NCI-H1694 treated with DMSO at 0.1 percent for 48 hours (cell line): ENCODE measurements around the gene CNPPD1.
"Not testable (repeated sequence)": the region's sequence is repeated elsewhere in the genome, so short reads cannot be mapped to it uniquely, and the experiment has no call there.

ENCODE experiments used
- DNase-seq: peaks from one replicate; lab custom pipeline; 2025; lab: John Stamatoyannopoulos, UW

Gene CNPPD1

GRCh38 chr2:219207884-219208740, 31.4 kb upstream of the CNPPD1 start:
- no peak for DNase-seq

- no peak for DNase-seq
These were observed 30.6 kb upstream of the CNPPD1 start for GRCh38 chr2:219207134-219207883.

GRCh38 chr2:219206328-219207133, 29.8 kb upstream of the CNPPD1 start, which contains the start of gene ZFAND2B:
TSS of gene ZFAND2B (plus strand) at chr2:219206782. CDS start at chr2:219206988, 206 bp downstream.
- peak; percentile 92 for DNase-seq

GRCh38 chr2:219205981-219206327, 29.2 kb upstream of the CNPPD1 start:
- peak; percentile 56 for DNase-seq

- DNase-seq, result no peak
These were observed 28.4 kb upstream of the CNPPD1 start for GRCh38 chr2:219205165-219205538.

- DNase-seq, result no peak
These were observed 27.9 kb upstream of the CNPPD1 start for GRCh38 chr2:219204425-219205164.

GRCh38 chr2:219201331-219201730, 24.6 kb upstream of the CNPPD1 start:
- not testable (repeated sequence) for DNase-seq

- DNase-seq, result not testable (repeated sequence)
These were observed 24.0 kb upstream of the CNPPD1 start for GRCh38 chr2:219200502-219201326.

- DNase-seq, result no peak
These were observed 22.9 kb upstream of the CNPPD1 start for GRCh38 chr2:219199470-219200211.

GRCh38 chr2:219198974-219199373, 22.2 kb upstream of the CNPPD1 start:
- no peak for DNase-seq

GRCh38 chr2:219197388-219197787, 20.7 kb upstream of the CNPPD1 start:
- DNase-seq, result no peak

GRCh38 chr2:219186754-219187456, 10.2 kb upstream of the CNPPD1 start:
- DNase-seq, result no peak

GRCh38 chr2:219184121-219184520, 7.4 kb upstream of the CNPPD1 start:
- peak; percentile 81 for DNase-seq

GRCh38 chr2:219183151-219183772, 6.5 kb upstream of the CNPPD1 start:
- no peak for DNase-seq

GRCh38 chr2:219182331-219183150, 5.8 kb upstream of the CNPPD1 start:
- no peak for DNase-seq

GRCh38 chr2:219181531-219181930, 4.8 kb upstream of the CNPPD1 start:
- DNase-seq, result no peak

GRCh38 chr2:219180961-219181360, 4.2 kb upstream of the CNPPD1 start:
- no peak for DNase-seq
